Measurements from ENCODE around the gene LDLR. TPM values are rescaled to one million over a fixed set of nuclear protein-coding genes. Genes with fewer than 3 reads are reported as not detected.

LDLR gene
- total and polyA plus RNA-seq, 8 donors = 8.9 to 43.4 (median 26.5) TPM

GRCh38 chr19:11125994-11126685 is 36.9 kb downstream of the LDLR start:
- H3K4me3 ChIP-seq = no peak overlapping the region
- ATAC-seq (peak; percentile 57 to 83 (median 77)), FAIRE-seq (no peak), DNase-seq (peak; percentile 63 to 89 (median 80))
- TF ChIP-seq CTCF (IDR thresholded peaks at IDR 0.05) = peak; percentile 49 to 77 (median 74)
- no peaks in the 10 kb centered on the region for H3K4me1 ChIP-seq
- no peak overlapping the region for H3K27ac ChIP-seq
- no peaks in the 10 kb centered on the region for H3K9me3 ChIP-seq
- intact Hi-C loops (cut with DNase I) = loop anchor here in 2 of 3 donors (5.0 to 10.0 kb wide), 2 partner anchors 94 to 191 kb away; no protein-coding TSS in a partner anchor
- H3K36me3 ChIP-seq = peaks cover 10 to 60% (median 15%) of the 10 kb centered on the region in 3 donors
- 56 to 62% methylated on average over 11 of the region's 11 CpGs for WGBS, 2 donors
- H3K27me3 ChIP-seq = no peaks in the 10 kb centered on the region

- intact Hi-C loops (cut with DNase I) = loop anchor here in 2 of 3 donors (5.0 to 10.0 kb wide), 2 partner anchors 96 to 193 kb away; no protein-coding TSS in a partner anchor
- ATAC-seq = no peak
- Histone ChIP-seq H3K27me3 (no peaks in the 10 kb centered on the region), H3K27ac (no peak overlapping the region), H3K36me3 (peaks cover 17 to 61% (median 20%) of the 10 kb centered on the region in 3 donors), H3K4me3 (no peak overlapping the region), H3K9me3 (no peaks in the 10 kb centered on the region), H3K4me1 (no peaks in the 10 kb centered on the region)
- no peak for TF ChIP-seq CTCF (IDR thresholded peaks at IDR 0.05)
- no peak for DNase-seq
- FAIRE-seq = no peak
- 88 to 94% methylated on average over 15 of the region's 15 CpGs for WGBS, 2 donors
These were observed 38.6 kb downstream of the LDLR start for GRCh38 chr19:11127905-11128304.

- DNase-seq (peak; percentile 72 to 90 (median 86)), ATAC-seq (peak; percentile 80 to 96 (median 88)), FAIRE-seq (no peak)
- TF ChIP-seq CTCF (IDR thresholded peaks at IDR 0.05) = peak; percentile 80 to 94 (median 87)
- 43 to 45% methylated on average over 19 of the region's 19 CpGs for WGBS, 2 donors
- intact Hi-C loops (cut with DNase I) = loop anchor here in 2 of 3 donors (5.0 kb wide), 2 partner anchors 71 to 94 kb away; no protein-coding TSS in a partner anchor
- Histone ChIP-seq H3K27ac (no peak overlapping the region), H3K4me1 (no peaks in the 10 kb centered on the region), H3K36me3 (peaks cover 14 to 37% (median 17%) of the 10 kb centered on the region in 3 donors), H3K9me3 (no peaks in the 10 kb centered on the region), H3K27me3 (no peaks in the 10 kb centered on the region), H3K4me3 (no peak overlapping the region)
These were observed 41.7 kb downstream of the LDLR start for GRCh38 chr19:11130824-11131455.

- DNase-seq (no peak), FAIRE-seq (no peak), ATAC-seq (no peak)
- H3K4me1 ChIP-seq = no peaks in the 10 kb centered on the region
- H3K36me3 ChIP-seq = peaks cover 14 to 37% (median 16%) of the 10 kb centered on the region in 3 donors
- TF ChIP-seq CTCF (IDR thresholded peaks at IDR 0.05) = no peak
- WGBS, 2 donors = 82 to 83% methylated on average over 7 of the region's 7 CpGs
- no peaks in the 10 kb centered on the region for H3K9me3 ChIP-seq
- no peak overlapping the region for H3K4me3 ChIP-seq
- intact Hi-C loops (cut with DNase I) = loop anchor here in 2 of 3 donors (5.0 kb wide), 2 partner anchors 71 to 94 kb away; no protein-coding TSS in a partner anchor
- H3K27ac ChIP-seq = no peak overlapping the region
- no peaks in the 10 kb centered on the region for H3K27me3 ChIP-seq
These were observed 42.2 kb downstream of the LDLR start for GRCh38 chr19:11131471-11131870.

Measured in pancreas (tissue), 10 donors.